GM19328 (cell line): Measurements from ENCODE around the gene CAPNS2.
"Not testable (repeated sequence)": the region's sequence is repeated elsewhere in the genome, so short reads cannot be mapped to it uniquely, and the experiment has no call there.

Source experiments
- ATAC-seq: cut with Tn5 transposase; IDR thresholded peaks from one replicate; pipeline ENCODE4 v1.9.1; 2021; ENCODE audit warnings: mild to moderate bottlenecking, moderate library complexity; ENCODE audit not compliant: unreplicated experiment

CAPNS2 gene

DNA sequence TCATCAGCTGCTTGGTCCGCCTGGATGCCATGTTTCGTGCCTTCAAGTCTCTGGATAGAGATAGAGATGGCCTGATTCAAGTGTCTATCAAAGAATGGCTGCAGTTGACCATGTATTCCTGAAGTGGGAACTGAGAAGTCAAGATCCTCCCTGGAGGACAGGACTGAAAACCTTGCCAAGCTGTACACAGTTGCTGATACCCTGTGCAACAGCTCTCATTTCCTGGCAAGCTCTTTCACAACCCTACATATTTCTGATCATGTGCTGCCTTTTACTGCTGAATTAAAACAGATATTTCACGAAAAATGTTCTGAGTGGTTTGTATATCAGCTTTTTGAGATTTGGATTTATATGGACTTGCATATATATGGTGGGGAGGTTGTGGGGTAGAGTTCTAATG is 898 bp downstream of the CAPNS2 start:
- ATAC-seq, result no peak

DNA sequence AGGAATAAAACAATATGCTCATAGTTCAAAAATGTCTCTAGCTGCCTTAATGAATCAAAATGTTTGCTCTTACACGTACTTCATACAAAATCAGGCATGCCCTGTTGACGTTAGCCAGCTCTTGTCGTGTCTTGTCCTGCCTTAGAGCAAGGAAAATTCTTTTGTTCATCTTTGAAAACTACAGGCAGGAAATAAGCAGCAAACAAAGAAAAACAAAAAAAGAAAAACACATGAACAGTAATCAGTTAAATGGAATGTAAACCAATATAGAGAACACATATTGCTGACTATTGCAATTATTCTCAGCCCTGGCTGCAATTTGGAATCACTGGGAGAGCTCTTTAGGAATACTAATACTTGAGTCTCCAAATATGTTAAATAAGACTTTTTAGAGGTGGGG is 1.7 kb downstream of the CAPNS2 start:
- ATAC-seq, result no peak

GRCh38 chr16:55569025-55569424 is 2.5 kb downstream of the CAPNS2 start:
- no peak for ATAC-seq

DNA sequence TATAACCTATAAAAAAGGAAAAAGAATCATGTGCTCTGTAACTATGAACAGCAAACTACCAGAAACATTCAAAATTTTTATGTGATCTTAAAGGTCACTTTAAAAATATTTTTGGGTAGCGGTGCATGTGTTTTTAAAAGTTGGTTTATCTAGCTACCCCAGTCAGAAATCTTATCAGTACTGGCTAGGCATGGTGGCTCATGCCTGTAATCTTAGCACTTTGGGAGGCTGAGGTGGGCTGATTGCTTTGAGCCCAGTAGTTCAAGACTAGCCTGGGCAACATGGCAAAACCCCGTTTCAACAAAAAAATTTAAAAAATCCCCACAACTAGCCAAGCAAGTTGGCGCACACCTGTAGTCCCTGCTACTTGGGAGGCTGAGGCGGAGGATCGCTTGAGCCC is 3.7 kb downstream of the CAPNS2 start:
- ATAC-seq, result no peak

GRCh38 chr16:55571191-55571897 is 4.9 kb downstream of the CAPNS2 start:
- ATAC-seq, result no peak

GRCh38 chr16:55572439-55572838 is 6.0 kb downstream of the CAPNS2 start:
- no peak for ATAC-seq

DNA sequence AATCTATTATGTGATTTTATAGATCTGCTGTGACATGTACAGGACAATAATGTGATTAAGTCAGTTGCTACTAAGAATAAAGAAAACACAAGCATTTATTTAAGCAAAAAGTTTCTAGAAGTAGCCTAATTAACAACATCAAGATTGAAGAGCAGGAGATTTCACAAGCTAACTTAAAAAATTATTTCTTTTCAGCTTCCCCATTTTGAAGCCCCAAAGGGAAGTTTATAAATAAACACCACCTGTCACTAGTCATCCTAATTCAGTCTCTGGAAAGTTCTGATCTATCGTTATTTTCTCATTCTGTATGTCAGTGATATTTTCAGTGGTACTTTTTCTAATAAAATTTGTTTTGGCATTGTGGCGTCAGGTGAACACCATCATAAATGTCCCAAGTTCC is 8.3 kb downstream of the CAPNS2 start:
- ATAC-seq, result no peak

DNA sequence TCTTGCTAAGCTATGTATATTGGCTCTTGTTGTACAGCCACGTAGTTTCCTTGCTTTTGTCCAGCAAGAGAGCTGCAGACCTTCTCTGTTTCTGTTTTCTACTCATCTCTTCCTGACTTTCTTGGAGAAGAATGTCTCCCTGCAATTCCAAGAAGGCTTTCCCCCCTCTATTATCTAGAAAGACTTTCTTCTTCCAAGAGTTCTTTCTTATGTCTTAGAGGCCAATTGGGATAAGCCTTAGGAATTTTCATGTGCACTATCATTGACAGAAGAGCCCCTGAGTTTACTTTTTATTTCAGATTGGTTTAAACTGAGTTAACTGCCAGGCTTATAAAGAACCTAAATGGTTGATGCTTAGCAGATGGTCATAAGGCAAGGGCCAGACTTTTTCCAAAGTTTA is 9.0 kb downstream of the CAPNS2 start:
- ATAC-seq, result no peak

DNA sequence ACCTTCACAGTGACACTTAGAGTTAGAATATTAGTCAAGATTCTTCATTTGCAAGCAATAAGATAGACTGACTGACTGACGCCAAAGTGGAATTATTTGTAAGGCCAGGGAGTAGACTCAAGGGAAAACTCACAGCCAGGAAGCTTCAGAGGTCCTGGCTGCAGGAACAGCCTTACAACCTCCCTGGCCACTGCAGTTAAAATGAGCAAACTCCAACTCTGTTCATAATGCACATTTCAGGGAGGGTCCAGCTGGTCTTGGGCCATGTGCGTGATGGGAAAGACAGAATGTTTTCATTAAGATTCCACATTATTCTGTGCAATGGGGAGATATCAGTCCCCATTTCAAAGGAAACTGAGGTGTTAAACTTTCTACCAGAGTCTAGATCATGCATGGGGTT is 9.9 kb downstream of the CAPNS2 start:
- ATAC-seq, result no peak

DNA sequence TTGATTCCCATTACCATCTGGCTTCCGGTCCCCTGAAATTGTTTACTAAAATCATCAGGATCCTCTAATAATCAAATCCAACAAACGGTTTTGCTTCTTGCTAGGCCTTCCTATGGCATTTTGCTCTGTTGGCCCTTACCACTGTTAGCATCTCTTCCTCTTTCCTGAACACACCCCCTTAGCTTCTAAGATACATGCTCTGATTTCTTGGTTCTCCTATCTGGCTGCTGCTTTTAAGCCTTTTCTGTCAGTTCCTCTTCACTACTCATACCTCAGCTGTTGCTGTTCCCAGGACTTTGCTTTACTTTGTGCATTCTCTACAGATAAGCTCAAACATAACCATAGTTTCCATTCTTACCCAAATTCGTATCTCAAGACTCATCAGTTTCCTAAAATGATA is 11.4 kb downstream of the CAPNS2 start:
- no peak for ATAC-seq

GRCh38 chr16:55585631-55586030 is 19.1 kb downstream of the CAPNS2 start:
- ATAC-seq, result no peak

DNA sequence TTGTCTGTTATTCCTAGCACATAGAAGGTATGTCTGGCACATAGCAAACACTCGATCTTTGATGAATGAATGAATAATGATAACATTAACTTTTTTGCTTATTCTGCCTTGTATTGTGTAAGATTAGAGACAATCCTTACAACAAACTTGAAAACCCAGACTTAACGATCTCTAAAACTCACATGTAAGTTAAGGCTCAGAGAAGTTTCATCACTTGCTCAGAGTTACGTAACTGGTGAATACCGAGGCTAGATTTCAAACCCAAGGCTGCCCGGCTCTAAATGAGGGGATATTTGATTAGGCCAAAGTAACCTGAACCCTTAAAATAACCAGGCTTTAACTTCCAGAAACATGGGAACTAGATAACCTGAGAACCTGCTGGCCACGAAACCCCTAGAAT is 22.3 kb downstream of the CAPNS2 start:
- no peak for ATAC-seq

DNA sequence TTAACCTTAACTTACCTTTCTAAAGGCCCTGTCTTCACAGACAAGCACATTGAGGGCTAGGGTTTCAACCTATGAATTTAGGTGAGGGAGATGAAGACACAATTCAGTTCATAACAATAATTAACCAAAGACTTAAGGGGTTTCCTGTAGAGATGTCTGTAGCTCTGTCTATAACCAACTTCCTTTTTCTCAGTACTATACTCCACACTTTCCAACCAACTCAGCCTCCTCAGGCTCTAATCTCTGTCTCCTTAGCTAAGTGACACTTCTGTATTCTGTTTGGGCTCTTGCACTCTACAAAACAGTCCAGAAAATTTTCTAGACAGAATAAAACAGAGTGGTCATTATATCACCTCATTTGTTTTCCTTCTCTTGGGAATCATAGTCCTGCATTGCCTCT is 25.8 kb downstream of the CAPNS2 start:
- ATAC-seq, result no peak

DNA sequence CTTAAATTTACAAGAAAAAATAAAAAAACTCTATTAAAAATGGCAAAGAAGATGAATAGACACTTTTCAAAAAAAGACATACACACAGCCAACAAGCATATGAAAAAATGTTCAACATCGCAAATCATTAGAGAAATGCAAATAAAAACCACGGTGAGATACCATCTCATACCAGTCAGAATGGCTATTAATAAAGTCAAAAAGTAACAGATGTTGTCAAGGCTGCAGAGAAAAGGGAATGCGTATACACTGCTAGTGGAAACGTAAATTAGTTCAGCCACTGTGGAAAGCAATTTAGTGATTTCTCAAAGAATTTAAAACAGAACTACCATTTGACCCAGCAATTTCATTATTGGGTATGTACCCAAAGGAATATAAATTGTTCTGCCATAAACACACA is 31.4 kb downstream of the CAPNS2 start:
- no peak for ATAC-seq

DNA sequence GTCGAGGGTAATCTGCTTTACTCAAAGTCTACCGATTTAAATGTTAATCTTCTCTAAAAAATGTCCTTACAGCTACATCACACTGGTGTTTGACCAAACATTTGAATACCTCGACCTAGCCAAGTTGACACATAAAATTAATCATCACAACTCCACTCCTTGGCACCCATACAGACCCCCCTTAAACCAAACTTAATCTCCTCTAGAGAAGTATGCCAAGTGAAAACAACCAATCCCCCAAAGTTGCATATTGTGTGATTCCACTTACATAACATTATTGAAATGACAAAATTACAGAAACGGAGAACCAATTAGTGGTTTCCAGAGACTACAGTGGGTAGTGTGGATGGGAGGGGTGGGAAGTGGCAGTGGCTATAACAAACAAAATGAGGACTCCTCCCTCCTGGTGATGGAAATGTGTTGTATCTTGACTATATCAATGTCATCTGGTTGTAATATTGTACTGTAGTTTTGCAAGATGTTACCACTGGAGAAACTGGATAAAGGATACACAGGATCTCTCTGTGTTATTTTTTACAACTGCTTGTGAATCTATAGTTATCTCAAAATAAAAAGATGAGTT is 39.4 kb downstream of the CAPNS2 start:
- ATAC-seq, result no peak

GRCh38 chr16:55613613-55614335 is 47.3 kb downstream of the CAPNS2 start:
- ATAC-seq, result no peak

- no peak for ATAC-seq
Measured at GRCh38 chr16:55615071-55615470, 48.6 kb downstream of the CAPNS2 start.

- not testable (repeated sequence) for ATAC-seq
Measured at GRCh38 chr16:55615670-55616069, 49.2 kb downstream of the CAPNS2 start.
